ENCODE measurements around the gene WDFY4. TPM values are rescaled to one million over a fixed set of nuclear protein-coding genes. Genes with fewer than 3 reads are reported as not detected.

Gene WDFY4
- total and polyA plus RNA-seq, 8 donors: 2.8 to 23.6 (median 4.8) TPM

DNA sequence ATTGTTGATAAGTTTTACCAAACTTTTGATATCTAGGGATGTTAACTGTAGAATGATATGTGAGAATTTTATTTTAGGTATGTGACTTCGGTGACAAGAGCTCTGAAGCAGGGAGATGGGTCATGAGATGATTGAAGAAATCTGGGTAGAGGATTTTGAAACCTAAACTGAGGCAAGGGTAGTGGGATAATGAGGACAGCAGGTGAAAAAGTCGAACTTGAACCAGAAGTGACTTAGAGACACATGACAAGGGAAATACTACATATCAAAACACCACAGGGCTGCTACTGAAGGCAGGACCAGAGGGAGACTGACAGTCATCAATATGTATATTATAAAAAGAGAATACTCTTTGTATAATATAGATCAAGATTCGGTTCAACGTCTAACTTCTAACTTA lies 113.2 kb downstream of the WDFY4 start:
- Histone ChIP-seq H3K36me3 (peaks cover 0 to 9% of the 10 kb centered on the region in 2 donors), H3K27ac (peak overlapping the region in 1 of 2 donors; percentile 92), H3K9me3 (no peaks in the 10 kb centered on the region), H3K4me3 (no peak overlapping the region), H3K27me3 (no peaks in the 10 kb centered on the region), H3K4me1 (peaks cover 4 to 45% of the 10 kb centered on the region in 2 donors)
- ATAC-seq (no peak), DNase-seq (no peak)
- intact Hi-C loops (cut with DNase I): no loop called here
- TF ChIP-seq, protein P1, sequence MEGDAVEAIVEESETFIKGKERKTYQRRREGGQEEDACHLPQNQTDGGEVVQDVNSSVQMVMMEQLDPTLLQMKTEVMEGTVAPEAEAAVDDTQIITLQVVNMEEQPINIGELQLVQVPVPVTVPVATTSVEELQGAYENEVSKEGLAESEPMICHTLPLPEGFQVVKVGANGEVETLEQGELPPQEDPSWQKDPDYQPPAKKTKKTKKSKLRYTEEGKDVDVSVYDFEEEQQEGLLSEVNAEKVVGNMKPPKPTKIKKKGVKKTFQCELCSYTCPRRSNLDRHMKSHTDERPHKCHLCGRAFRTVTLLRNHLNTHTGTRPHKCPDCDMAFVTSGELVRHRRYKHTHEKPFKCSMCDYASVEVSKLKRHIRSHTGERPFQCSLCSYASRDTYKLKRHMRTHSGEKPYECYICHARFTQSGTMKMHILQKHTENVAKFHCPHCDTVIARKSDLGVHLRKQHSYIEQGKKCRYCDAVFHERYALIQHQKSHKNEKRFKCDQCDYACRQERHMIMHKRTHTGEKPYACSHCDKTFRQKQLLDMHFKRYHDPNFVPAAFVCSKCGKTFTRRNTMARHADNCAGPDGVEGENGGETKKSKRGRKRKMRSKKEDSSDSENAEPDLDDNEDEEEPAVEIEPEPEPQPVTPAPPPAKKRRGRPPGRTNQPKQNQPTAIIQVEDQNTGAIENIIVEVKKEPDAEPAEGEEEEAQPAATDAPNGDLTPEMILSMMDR (IDR thresholded peaks at IDR 0.05): no peak

GRCh38 chr10:48798481-48799254 lies 114.0 kb downstream of the WDFY4 start:
- ATAC-seq: no peak
- Histone ChIP-seq H3K4me3 (no peak overlapping the region), H3K36me3 (peaks cover 0 to 9% of the 10 kb centered on the region in 2 donors), H3K9me3 (no peaks in the 10 kb centered on the region), H3K27ac (peak overlapping the region; percentile 75 to 92), H3K27me3 (no peaks in the 10 kb centered on the region), H3K4me1 (peaks cover 4 to 41% of the 10 kb centered on the region in 2 donors)
- intact Hi-C loops (cut with DNase I): no loop called here
- no peak for DNase-seq
- TF ChIP-seq, protein P1 (IDR thresholded peaks at IDR 0.05): no peak

DNA sequence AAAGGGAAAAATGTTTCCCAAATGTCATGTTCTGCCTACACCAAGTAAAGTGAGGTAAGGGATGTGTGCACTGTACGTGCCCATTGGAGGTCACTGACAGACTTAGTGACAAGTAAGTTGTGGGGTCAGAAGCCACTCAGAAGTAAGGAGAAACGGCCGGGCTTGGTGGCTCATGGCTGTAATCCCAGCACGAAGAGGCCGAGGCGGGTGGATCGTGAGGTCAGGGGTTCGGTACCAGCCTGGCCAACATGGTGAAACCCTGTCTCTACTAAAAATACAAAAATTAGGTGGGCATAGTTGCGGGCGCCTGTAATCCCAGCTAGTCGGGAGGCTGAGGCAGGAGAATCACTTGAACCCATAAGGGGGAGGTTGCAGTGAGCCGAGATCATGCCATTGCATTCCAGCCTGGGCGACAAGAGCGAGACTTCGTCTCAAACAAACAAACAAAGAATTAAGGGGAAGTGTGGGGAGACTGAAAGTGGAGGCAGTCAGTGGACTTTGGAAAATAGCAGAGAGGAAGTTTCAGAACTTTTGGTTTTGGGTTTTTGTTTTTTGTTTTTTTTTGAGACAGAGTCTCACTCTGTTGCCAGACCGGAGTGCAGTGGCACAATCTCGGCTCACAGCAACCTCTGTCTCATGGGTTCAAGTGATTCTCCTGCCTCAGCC lies 114.8 kb downstream of the WDFY4 start:
- intact Hi-C loops (cut with DNase I): no loop called here
- Histone ChIP-seq H3K36me3 (peaks cover 0 to 9% of the 10 kb centered on the region in 2 donors), H3K4me1 (peaks cover 5 to 48% of the 10 kb centered on the region in 2 donors), H3K27me3 (no peaks in the 10 kb centered on the region), H3K9me3 (no peaks in the 10 kb centered on the region), H3K4me3 (no peak overlapping the region), H3K27ac (peak overlapping the region; percentile 75 to 92)
- DNase-seq (no peak), ATAC-seq (no peak)
- TF ChIP-seq, protein P1 (IDR thresholded peaks at IDR 0.05): no peak

GRCh38 chr10:48800007-48800675 lies 115.5 kb downstream of the WDFY4 start:
- Histone ChIP-seq H3K4me1 (peaks cover 8 to 55% of the 10 kb centered on the region in 2 donors), H3K4me3 (peak overlapping the region in 1 of 2 donors; percentile 13), H3K9me3 (no peaks in the 10 kb centered on the region), H3K36me3 (peaks cover 0 to 9% of the 10 kb centered on the region in 2 donors), H3K27me3 (no peaks in the 10 kb centered on the region), H3K27ac (peak overlapping the region; percentile 75 to 92)
- TF ChIP-seq, protein P1 (IDR thresholded peaks at IDR 0.05): no peak
- DNase-seq (no peak), ATAC-seq (peak; percentile 60)
- intact Hi-C loops (cut with DNase I): no loop called here

GRCh38 chr10:48801001-48801421 lies 116.3 kb downstream of the WDFY4 start:
- Histone ChIP-seq H3K4me3 (peak overlapping the region in 1 of 2 donors; percentile 13), H3K9me3 (no peaks in the 10 kb centered on the region), H3K27me3 (no peaks in the 10 kb centered on the region), H3K27ac (peak overlapping the region; percentile 51 to 92), H3K4me1 (peaks cover 8 to 62% of the 10 kb centered on the region in 2 donors), H3K36me3 (peaks cover 0 to 9% of the 10 kb centered on the region in 2 donors)
- TF ChIP-seq, protein P1 (IDR thresholded peaks at IDR 0.05): no peak
- ATAC-seq (no peak), DNase-seq (no peak)
- intact Hi-C loops (cut with DNase I): no loop called here

Data from left lung (tissue), 10 donors.